ENCODE results near the gene KCNJ8.
A peak's percentile ranks its signal among the peaks of the same experiment; 100 is the strongest.
"Not testable (repeated sequence)": the region's sequence is repeated elsewhere in the genome, so short reads cannot be mapped to it uniquely, and the experiment has no call there.

KCNJ8 gene

DNA sequence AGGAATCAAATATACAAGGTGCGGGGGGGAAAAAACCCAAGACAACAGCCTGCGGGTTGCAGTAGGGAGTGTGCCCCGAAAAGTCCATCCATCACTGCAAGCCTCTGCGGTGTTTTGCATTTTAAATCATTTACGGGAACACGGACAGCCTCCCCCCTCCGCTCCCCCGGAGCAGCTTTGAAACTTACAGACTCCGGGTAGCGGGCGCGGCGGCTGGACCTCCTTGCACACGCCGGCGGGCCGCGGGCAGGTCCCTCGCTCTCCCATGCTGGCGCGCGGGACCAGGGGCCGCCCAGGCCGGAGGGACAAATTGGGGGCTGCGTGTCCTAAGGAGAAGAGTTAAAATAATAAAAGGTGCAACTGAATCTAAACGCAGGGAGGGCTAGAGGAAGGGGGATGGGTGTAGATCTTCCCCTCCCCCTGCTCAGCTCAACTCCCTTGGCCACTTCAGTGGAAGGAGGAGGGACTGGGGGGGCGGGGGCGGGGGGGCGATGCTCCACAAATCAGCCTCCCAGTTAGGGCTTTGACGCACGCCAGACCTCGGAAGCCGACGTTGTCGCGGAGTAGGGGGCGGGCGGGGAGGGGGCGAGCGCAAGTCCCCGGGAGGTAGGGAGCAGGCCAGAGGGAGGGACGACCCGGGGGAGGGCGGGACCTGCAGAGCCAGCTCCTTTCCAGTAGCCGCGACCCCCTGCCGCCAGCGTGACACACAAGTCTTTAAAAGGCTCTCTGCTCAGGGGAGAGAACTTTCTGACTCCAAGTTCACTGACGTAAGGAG, at the start of gene KCNJ8:
Gene KCNJ8 (minus strand): TSS at position 349 of the 775 bp plus-strand sequence. CDS start 1,090 bp downstream, outside the sequence.
- DNase-seq (ENCODE audit: low read depth): peak; percentile 2

DNA sequence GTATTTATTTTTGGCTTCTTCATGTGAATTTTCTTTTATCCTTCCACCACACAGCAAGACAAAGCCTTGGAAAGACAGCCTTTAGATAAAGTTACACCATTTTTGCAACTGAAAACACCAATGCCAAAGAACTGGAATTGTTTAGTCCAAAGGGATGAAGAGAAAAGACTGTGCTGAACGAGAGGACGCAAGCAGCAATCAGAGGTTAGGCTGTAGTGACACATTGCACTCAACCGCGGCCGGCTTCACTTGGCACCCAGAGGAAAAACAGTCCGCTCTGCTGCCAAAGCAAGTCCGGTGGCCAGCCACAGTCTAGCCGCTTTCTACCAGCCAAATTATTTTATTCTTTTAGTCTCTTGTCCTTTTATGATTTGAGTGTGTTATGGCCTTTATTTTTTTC, 49.1 kb upstream of the KCNJ8 start:
- DNase-seq (ENCODE audit: low read depth): no peak

- DNase-seq (ENCODE audit: low read depth): no peak
Measured at GRCh38 chr12:21819678-21820077, 45.2 kb upstream of the KCNJ8 start.

DNA sequence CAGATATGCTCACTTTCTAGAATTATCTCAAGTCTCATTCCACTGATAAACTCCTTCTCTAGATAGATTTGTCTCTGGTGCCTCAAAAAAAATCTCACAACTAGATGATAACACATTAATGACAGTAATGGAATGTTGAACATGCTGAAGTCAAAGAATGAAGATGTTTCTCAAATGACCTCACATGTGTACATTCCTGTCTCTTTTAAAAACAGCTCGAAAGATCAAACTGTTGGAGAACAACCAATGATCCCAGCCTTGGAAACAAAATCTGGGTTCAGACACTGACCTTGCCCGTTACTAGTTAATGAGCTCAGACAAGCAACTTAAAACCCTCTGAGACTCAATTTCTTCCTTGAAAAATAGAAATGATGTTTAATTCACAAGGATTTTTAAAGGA, 44.7 kb upstream of the KCNJ8 start:
- DNase-seq (ENCODE audit: low read depth): no peak

- no peak for DNase-seq (ENCODE audit: low read depth)
Measured at GRCh38 chr12:21818627-21819026, 44.1 kb upstream of the KCNJ8 start.

- DNase-seq (ENCODE audit: low read depth): no peak
Measured at GRCh38 chr12:21815306-21816062, 41.0 kb upstream of the KCNJ8 start.

DNA sequence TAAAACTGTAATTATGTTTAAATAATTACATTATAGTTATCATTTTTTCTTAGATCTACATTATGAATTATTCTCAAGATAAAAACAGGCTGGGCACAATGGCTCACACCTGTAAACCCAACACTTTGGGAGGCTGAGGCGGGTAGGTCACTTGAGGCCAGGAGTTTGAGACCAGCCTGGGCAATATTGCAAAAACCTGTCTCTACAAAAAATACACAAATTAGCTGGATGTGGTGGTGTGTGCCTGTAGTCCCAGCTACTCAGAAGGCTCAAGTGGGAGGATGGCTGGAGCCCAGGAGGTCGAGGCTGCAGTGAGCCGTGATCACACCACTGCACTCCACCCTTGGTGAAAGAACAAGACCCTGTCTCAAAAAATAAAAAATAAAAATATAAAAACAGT, 40.3 kb upstream of the KCNJ8 start:
- DNase-seq (ENCODE audit: low read depth): no peak

DNA sequence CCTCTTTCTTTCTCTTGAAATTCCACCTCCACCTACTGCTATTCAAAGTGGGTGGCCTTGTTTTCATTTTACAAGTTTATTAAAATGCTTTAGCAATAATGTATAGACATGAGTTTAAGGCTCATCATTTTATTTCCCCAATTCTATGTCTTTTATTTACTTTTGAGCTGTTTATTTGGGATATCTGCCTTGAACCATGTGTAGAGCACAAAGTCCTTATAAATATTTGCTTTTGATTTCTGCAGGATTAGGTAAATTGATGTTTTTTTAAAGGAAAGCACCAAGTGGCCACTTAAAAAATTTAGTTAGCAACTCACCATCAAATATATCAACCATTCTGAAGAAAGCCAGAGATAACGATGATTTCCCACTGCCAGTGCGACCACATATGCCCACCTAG, 39.8 kb upstream of the KCNJ8 start:
- DNase-seq (ENCODE audit: low read depth): no peak

DNA sequence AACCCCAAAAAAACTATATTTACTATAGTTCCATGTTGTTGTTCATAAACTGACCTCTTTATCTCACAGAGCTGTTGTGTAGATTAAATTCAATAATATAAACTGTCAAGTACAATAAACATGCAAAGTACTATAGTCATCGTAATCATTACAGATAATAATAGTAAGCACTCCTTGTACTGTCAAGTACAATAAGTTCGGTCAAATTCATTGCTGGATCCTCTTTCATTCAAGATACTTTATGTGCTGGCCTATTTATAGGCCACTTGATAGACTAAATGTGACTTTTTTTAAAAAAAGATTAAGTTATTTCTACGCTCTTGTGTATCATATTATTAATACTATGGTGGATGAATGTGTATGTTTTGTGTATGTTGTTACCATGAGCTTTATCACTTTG, 39.2 kb upstream of the KCNJ8 start:
- no peak for DNase-seq (ENCODE audit: low read depth)

DNA sequence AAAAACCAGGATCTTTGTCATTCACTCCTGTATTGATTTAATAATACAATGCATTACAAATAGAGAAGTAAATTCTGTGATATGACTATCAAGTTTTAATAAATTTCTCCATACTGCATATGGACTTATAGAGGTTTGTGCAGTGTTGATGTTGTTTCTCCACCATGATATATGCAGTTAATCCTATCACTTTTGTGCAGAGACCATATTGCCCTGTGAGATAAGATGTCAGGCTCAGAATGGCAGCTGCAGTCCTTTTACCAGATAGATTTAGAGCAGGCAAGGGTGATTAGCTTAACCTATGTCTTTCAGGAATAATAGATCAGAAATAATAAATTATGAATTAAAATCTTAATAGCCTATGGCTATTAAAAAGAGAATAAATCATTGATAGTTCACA, 38.6 kb upstream of the KCNJ8 start:
- DNase-seq (ENCODE audit: low read depth): no peak

GRCh38 chr12:21812340-21812739, 37.8 kb upstream of the KCNJ8 start:
- not testable (repeated sequence) for DNase-seq (ENCODE audit: low read depth)

GRCh38 chr12:21809100-21809499, 34.6 kb upstream of the KCNJ8 start:
- DNase-seq (ENCODE audit: low read depth): no peak

DNA sequence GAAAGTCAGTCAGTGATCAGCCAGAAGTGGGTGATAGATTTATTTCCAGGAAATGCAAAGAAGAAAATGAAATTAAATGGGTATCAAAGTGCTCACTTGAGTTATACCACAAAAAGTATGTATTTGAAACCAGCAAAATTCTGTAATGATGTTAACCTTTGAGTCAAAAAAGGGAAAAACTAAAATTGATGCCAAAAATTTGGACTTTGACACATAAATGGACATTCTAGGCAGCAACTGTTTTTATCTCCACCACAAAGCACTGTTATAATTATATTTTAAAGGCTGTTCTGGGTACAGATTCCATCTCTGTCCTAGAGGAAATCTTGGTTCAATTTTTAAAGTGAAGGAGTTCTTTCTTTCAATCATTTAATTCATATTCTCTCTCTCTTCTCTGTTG, 31.7 kb upstream of the KCNJ8 start:
- DNase-seq (ENCODE audit: low read depth): no peak

GRCh38 chr12:21801522-21802288, 27.2 kb upstream of the KCNJ8 start:
- DNase-seq (ENCODE audit: low read depth): no peak

DNA sequence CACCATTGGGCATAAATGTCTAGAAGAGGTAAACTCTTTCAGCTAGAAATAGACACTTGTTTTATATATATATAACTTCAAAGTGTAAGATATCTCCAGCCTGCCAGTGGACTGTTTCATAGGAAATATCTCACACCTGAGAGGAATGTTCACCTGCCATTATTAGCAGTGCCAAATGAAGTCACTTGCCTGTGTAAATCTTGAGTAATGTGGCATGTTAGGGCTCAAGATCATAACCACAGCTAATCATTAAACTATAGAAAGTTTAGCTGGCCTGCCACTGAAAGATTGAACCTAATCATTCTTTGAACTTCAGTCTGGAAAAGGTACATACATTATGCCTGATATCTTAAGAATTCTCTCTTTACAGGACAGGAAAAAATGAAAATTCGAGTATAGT, 25.5 kb upstream of the KCNJ8 start:
- no peak for DNase-seq (ENCODE audit: low read depth)

- no peak for DNase-seq (ENCODE audit: low read depth)
Measured at GRCh38 chr12:21797539-21797938, 23.0 kb upstream of the KCNJ8 start.

- no peak for DNase-seq (ENCODE audit: low read depth)
Measured at GRCh38 chr12:21795648-21796328, 21.3 kb upstream of the KCNJ8 start.

- DNase-seq (ENCODE audit: low read depth): not testable (repeated sequence)
Measured at GRCh38 chr12:21794807-21795595, 20.5 kb upstream of the KCNJ8 start.

GRCh38 chr12:21789687-21790086, 15.2 kb upstream of the KCNJ8 start:
- not testable (repeated sequence) for DNase-seq (ENCODE audit: low read depth)

GRCh38 chr12:21788089-21788983, 13.8 kb upstream of the KCNJ8 start:
- no peak for DNase-seq (ENCODE audit: low read depth)
